HEK293T (cell line): ENCODE results near the gene LHX4.

Experiments
- ARNT ChIP-seq: fragments of 450-650 bp; IDR thresholded peaks from 2 replicates; pipeline ENCODE4 v1.6.1; 2017; ENCODE audit warnings: mild to moderate bottlenecking
- CTBP1 ChIP-seq: fragments of 450-650 bp; IDR thresholded peaks from 2 replicates; pipeline ENCODE4 v1.6.1; 2016; ENCODE audit warnings: borderline replicate concordance
- ELF4 ChIP-seq: fragments of 450-650 bp; IDR thresholded peaks from 2 replicates; pipeline ENCODE4 v1.6.1; 2017; ENCODE audit warnings: antibody characterized with exemption
- FOXK2 ChIP-seq: fragments of 450-650 bp; IDR thresholded peaks from 2 replicates; pipeline ENCODE4 v1.6.1; 2016; ENCODE audit warnings: mild to moderate bottlenecking
- FOXM1 ChIP-seq: fragments of 450-650 bp; IDR thresholded peaks from 2 replicates; pipeline ENCODE4 v1.6.1; 2017; ENCODE audit warnings: mild to moderate bottlenecking, borderline replicate concordance
- HDGF ChIP-seq: fragments of 450-650 bp; IDR thresholded peaks from 2 replicates; pipeline ENCODE4 v1.6.1; 2017; ENCODE audit warnings: antibody characterized with exemption, borderline replicate concordance
- LEF1 ChIP-seq: fragments of 450-650 bp; IDR thresholded peaks from 2 replicates; pipeline ENCODE4 v1.6.1; 2017; ENCODE audit warnings: mild to moderate bottlenecking, borderline replicate concordance
- NFRKB ChIP-seq: fragments of 450-650 bp; IDR thresholded peaks from 2 replicates; pipeline ENCODE4 v1.6.1; 2016; ENCODE audit warnings: mild to moderate bottlenecking, moderate library complexity
- PKNOX1 ChIP-seq: fragments of 450-650 bp; IDR thresholded peaks from 2 replicates; pipeline ENCODE4 v1.6.1; 2016
- SP1 ChIP-seq: fragments of 450-650 bp; IDR thresholded peaks from 2 replicates; pipeline ENCODE4 v1.6.1; 2017
- SUZ12 ChIP-seq: fragments of 450-650 bp; IDR thresholded peaks from 2 replicates; pipeline ENCODE4 v1.6.1; 2016; ENCODE audit warnings: mild to moderate bottlenecking
- TARDBP ChIP-seq: fragments of 450-650 bp; IDR thresholded peaks from 2 replicates; pipeline ENCODE4 v1.6.1; 2016
- ZNF384 ChIP-seq: fragments of 450-650 bp; IDR thresholded peaks from 2 replicates; pipeline ENCODE4 v1.6.1; 2016

DNA sequence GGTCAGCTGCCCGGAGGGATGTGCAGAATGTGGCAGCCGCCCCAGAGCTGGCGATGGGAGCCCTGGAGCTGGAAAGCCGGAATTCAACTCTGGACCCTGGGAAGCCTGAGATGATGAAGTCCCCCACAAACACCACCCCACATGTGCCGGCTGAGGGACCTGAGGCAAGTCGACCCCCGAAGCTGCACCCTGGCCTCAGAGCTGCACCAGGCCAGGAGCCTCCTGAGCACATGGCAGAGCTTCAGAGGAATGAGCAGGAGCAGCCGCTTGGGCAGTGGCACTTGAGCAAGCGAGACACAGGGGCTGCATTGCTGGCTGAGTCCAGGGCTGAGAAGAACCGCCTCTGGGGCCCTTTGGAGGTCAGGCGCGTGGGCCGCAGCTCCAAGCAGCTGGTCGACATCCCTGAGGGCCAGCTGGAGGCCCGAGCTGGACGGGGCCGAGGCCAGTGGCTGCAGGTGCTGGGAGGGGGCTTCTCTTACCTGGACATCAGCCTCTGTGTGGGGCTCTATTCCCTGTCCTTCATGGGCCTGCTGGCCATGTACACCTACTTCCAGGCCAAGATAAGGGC, 33.5 kb upstream of the LHX4 start:
- TF ChIP-seq NFRKB, result no peak
- no peak for TF ChIP-seq FOXM1
- TF ChIP-seq CTBP1, result no peak
- no peak for TF ChIP-seq LEF1
- TF ChIP-seq TARDBP, result no peak
- no peak for TF ChIP-seq FOXK2
- TF ChIP-seq ZNF384, result no peak
- TF ChIP-seq ELF4, result no peak
- TF ChIP-seq SP1, result no peak
- no peak for TF ChIP-seq HDGF
- TF ChIP-seq ARNT, result no peak
- TF ChIP-seq PKNOX1, result no peak
- TF ChIP-seq SUZ12, result no peak
